Bronchial smooth muscle cell (primary cell): ENCODE results near the gene PLCB4. TPM values are rescaled to one million over a fixed set of nuclear protein-coding genes. Genes with fewer than 3 reads are reported as not detected.

Source experiments
- total RNA-seq: library from RNA; depleted of rRNA; stranded (reverse); fragments of >200 nt; gene quantifications from 2 replicates; pipeline ENCODE4 v1.2.1, GENCODE V29; 2014

The PLCB4 gene
- total RNA-seq, result 3.1 and 8.2 TPM in 2 replicates

GRCh38 chr20:9068841-9069663 is at the start of gene PLCB4:
Gene PLCB4, plus strand, starts transcription at chr20:9069087. Its CDS starts 238,728 bp downstream, at chr20:9307815.

DNA sequence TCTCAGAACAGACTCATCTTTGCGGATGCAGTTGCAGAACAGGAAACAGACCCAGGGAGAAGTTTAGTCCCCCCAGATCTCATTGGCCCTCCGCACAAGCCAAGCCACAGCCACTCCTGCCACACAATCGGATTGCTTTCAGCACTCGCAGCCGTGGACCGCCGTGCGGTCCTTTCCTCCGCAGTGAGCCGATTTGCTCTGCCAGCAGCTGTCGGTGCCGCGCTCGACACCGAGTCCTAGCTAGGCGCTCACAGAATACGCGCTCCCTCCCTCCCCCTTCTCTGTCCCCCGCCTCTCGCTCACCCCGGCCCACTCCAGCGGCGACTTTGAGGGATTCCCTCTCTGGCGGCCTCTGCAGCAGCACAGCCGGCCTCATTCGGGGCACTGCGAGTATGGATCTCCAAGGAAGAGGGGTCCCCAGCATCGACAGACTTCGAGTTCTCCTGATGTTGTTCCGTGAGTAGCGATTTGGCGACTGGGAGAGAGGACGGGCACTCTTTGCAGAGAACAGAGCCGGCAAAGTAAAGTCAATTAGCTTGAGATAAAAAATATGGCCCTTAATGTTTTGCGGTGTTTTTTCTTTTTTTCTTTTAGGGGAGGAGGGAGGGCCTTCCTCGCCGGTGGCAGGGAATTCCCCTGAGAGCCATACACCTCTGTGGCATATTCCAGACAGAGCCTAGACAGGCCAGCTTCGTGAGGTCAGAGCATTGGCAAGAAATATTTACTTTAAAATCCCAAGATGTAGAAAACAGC is 445.8 kb downstream of the PLCB4 start, which contains the start of gene LAMP5:
LAMP5 (plus strand) TSS at position 130 of the 753 bp plus-strand sequence; CDS start at position 393, 263 bp downstream.

